HPDE6-E6E7 (cell line): ENCODE data around the gene MRPL10.
A peak's percentile ranks its signal among the peaks of the same experiment; 100 is the strongest.
"Not testable (repeated sequence)": the region's sequence is repeated elsewhere in the genome, so short reads cannot be mapped to it uniquely, and the experiment has no call there.

Experiments used
- DNase-seq: peaks from one replicate; pipeline ENCODE4 v3.0.0; 2011; ENCODE audit warnings: missing footprints; ENCODE audit errors: extremely low spot score

MRPL10 gene

DNA sequence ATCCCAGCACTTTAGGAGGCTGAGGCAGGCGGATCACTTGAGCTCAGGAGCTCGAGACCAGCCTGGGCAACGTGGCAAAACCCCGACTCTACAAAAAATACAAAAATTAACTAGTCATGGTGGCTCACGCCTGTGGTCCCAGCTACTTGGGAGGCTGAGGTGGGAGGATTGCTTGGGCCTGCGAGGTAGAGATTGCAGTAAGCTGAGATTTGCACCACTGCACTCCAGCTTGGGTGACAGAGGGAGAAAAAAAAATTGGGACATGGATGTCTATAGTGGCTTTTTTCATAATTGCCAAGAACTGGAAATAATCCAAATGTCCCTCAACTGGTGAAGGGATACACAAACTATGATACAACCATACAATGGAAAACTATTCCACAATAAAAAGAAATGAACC is 38.4 kb downstream of the MRPL10 start:
- DNase-seq: no peak

DNA sequence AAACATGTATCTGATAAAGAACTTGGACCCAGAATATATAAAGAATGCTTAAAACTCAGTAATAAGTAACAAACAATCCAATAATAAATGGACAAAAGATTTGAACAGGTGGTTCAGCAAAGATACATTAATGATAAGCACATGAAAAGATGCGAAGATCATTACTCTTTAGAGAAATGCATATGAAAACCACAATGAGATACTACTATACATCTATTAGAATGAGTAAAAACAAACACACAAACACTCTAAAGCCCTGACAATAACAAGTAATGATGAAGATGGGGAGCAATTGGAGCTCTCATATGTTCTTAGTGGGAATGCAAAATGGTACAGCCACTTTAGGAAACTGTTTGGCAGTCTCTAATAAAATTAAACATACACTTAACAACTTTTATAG is 38.9 kb downstream of the MRPL10 start:
- no peak for DNase-seq

DNA sequence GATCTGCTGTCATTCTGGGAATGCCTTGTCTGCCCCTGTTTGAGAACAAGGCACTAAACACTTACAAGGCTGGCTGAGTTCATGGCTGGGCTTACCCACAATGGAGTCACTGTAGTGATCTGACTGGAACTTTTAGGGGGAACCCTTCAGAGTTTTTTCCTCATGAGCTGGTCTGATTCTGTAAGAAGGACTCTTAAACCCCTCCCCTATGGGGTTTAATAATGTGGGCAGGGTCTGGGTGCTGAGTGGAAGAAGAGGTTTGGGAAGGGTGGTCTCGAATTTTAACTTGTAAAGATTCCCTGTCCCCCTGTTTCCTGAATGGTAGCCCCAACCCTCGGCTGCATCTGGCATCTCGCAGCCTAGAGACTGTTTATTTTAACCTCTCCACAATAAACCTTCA is 40.3 kb downstream of the MRPL10 start:
- no peak for DNase-seq

DNA sequence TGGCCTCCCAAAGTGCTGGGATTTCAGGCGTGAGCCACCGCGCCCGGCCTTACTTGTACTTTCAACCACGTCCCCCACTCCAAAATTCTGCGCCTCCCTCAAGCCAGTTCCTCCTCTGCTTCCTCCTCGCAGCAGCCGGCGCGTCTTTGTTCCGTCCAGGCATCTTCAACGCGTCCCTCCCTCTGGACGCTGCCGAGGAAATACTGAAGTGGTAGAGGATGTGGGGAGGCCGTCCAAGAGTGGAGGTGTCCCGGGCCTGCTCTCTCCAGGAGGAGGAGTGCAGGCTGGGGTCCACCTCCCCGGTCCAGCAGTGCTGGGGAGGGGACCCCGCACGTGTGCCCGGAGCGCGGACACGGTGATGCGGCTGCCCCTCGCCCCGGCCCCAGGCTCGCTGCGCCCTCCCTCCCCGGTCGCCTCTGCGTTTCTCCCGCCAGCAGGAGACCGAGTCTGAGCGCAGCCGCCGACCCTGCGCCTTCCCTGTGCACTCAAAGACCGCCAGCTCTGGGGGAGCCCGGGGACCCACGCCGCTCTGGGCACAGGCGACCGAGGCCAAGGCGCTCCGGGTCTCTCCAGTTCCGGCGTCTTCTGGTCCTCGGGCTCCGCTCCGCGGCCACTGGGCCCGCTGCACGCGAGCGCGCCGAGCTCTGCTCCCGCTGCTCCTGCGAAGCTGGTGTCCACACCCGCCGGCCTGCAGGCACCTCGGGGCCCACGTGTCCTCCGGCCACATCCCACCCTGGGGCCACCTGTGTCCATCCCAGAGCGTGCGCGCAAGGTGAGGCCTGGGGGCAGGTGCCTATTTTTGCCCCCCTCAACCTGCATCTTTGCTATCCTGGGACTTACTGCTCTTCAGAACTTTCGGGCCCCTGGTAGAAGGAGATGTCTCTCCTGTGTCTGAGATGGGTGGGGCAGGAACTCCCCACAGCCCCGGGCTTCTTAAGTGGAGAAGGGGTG is 41.5 kb downstream of the MRPL10 start:
- DNase-seq: peak; percentile 70

DNA sequence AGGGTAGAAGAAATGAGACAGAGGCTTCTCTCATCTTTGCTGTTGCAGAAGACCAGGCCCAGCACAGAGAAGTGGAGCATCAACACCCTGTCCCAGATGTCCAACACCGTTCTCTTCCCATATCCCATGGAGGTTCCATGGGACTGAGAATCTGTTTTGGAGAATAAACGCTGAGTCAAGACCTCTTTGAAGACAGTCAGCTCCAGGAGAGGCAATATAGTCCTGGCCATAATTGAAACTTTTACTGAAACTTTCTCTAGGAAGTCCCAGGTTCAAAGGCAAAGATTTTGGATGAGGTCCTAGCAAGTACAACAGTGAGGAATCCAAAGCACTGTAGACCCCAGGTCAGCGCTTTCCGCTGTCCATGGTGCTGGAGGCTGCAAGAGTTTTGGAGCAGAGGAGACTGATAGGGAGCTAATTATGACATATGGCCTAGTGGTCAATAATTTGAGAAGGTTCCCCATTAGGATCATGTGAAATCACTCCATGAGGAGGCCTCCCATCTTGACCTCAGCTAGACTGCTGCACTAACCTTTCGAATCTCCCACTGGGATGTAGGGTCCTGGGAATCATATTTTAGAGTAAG is 45.7 kb downstream of the MRPL10 start:
- DNase-seq: no peak

DNA sequence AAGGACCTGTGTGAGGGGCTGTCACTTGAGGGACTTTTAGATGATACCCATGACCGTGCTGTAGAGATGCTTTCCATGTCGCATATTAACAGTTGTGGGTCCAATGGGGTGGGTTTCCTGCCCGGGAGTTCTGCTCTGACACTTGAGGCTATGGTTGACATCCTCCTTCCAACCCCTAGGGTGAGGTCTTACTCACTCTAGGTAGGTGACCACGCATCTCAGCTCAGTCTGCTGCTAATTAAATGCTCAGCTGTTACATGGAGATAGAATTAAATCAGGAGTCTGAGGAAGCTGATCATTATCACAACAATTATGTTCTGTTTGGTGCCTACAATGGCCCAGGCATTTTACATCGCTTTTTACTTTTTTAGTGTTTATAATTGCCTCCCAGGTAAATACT is 49.9 kb downstream of the MRPL10 start:
- no peak for DNase-seq

DNA sequence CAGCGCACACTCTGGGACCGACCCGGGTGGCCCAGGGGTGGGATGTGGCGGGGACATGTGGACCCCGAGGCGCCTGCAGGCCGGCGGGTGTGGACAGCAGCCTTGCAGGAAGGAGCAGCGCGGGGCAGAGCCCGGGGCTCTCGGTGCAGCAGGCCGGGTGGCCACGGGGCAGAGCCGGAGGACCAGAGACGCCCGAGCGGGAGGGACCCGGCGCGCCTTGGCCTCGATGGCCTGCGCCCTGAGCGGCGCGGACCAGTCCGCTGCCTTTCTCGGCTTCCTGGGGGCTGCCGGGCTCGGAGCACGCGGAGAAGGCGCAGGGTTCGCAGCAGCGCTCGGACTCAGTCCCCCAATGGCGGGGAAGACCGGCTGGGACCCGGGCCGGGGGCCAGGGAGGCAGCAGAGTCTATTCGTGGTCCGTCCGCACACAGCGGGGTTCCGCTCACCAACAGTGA is 53.1 kb downstream of the MRPL10 start:
- no peak for DNase-seq

DNA sequence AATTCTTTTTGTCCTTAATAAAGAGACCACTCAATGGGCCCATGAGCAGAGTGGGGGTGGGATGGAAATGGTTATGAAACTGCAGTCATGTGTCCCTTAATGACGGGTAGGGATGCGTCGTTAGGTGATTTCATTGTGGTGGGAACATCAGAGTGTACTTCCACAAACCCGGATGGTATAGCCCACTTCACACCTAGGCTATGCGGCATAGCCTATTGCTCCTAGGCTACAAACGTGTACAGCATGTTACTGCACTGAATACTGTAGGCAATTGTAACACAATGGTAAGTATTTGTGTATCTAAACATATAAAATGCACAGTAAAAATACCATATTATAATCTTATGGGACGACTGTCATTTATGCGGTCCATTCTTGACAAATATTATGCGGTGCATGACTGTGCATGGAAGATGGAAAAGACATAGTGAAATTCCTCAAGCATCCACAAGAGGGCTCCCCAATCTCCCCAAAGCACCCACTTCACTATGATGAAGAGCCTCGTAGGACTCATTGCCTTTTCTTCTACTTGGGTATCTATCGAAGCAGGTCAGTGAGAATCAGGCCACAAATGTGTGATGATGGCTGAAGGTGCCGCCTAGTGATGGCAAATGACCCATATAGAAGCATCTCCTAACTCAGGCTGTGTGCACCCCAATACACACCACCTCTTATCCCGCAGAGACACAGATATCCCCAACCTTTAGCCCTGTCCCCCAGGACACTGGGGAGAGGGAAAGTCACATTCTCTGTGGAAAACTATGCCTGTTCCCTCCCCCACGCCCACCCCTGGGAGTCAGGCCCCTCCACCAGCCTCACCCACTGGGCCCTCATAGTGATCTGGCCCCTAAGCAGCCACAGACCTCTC is 54.8 kb downstream of the MRPL10 start:
- DNase-seq: peak; percentile 50

DNA sequence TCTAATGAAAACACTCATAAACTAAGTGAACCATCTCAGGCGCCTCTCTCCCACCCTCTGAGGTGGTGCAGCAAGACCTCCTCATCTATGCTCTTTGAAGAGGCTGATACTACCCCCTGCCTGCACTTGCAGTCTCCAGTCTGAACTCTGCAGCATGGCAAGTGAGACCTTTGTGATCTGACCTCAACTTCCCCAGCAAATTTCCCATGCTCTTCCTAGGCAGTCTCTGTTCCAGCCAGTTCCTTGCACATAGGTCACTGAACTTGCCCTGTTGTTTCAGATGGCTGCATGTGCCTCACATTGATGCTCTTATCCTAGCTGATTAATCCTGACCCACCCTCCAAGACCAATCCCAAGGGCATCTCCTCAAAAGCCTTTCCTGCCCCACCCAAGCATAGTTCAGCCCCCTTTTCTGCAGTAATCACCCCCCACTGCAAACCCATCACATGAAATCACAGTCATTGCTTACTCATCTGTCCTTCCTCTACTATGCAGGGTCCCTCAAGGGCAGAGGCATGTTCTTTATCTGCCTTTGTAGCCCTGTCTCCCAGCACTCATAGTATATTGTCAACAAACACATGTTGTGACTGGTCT is 56.3 kb downstream of the MRPL10 start:
- DNase-seq: no peak

DNA sequence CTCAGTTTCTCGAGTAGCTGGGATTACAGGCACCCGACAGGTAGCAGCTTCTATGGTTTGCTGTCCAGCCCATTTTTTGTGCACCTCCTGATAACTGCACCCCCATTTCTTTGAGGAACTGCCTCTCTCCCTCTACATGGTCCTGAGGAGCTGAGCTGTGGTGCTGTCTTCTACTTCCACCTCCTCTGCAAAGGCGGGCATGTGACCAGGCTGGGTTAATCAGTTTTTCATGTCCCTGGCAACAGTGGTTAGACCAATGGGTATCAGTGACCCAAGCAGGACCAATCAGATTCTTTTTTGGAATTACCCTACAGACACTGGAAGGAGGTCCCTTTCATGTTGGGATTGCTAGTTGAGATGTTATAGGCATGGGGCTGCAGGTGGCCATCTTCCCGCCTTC is 57.0 kb downstream of the MRPL10 start:
- no peak for DNase-seq

DNA sequence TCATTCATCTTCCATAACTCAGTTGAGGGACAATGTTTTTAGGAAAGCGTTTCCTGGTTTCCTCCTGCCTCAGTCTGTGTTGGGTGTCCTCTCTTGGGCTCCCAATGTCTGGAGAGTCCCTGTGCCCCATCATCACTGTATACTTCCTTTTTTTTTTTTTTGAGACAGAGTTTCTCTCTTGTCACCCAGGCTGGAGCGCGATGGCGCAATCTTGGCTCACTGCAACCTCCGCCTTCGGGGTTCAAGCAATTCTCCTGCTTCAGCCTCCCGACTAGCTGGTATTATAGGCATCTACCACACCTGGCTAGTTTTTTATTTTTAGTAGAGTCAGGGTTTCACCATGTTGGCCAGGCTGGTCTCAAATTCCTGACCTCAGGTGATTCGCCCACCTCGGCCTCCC is 57.7 kb downstream of the MRPL10 start:
- DNase-seq: not testable (repeated sequence)
